GM08714 (cell line): ENCODE measurements around the gene GGA1.
"Not testable (repeated sequence)": the region's sequence is repeated elsewhere in the genome, so short reads cannot be mapped to it uniquely, and the experiment has no call there.

Source experiments
- H3K4me3 ChIP-seq: fragments of 200-500 bp; sonication (Bioruptor generic); 2 replicates; pipeline ENCODE4 v1.5.1; 2014; ENCODE audit warnings: mild to moderate bottlenecking, low read length, inconsistent platforms
- ZNF274 ChIP-seq: IDR thresholded peaks from 2 replicates; pipeline ENCODE4 v1.6.1; 2012; ENCODE audit warnings: mild to moderate bottlenecking, low read depth, low read length

The GGA1 gene

DNA sequence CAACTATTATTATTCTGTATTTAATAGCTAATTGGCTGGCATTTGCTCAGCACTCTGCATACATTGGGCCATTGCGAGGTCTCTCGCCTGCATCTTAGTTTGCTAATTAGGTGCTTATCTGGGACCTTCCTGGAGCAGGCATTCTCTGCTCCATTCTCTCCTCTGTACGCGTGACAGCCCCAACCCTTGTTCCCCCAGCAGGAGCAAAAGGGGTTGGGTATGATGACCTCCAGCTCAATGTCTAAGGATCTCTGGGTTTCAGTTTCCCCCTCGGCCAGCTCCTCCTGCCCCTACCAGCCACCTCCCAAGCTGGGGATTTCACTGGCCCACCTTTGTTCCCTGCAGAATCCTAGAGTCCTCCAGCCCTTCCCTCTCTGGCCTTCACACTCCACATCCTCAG, 19.0 kb upstream of the GGA1 start:
- H3K4me3 ChIP-seq, result no peak overlapping the region
- no peak for TF ChIP-seq ZNF274

GRCh38 chr22:37591081-37591480, 17.6 kb upstream of the GGA1 start:
- H3K4me3 ChIP-seq, result not testable (repeated sequence)

- H3K4me3 ChIP-seq, result peak overlapping the region; percentile 4; the same call in 1 of the 2 replicates
- no peak for TF ChIP-seq ZNF274
Observed at GRCh38 chr22:37591823-37592404, 16.7 kb upstream of the GGA1 start.

- TF ChIP-seq ZNF274, result no peak
- no peak overlapping the region for H3K4me3 ChIP-seq
Observed at GRCh38 chr22:37594237-37594636, 14.4 kb upstream of the GGA1 start.

DNA sequence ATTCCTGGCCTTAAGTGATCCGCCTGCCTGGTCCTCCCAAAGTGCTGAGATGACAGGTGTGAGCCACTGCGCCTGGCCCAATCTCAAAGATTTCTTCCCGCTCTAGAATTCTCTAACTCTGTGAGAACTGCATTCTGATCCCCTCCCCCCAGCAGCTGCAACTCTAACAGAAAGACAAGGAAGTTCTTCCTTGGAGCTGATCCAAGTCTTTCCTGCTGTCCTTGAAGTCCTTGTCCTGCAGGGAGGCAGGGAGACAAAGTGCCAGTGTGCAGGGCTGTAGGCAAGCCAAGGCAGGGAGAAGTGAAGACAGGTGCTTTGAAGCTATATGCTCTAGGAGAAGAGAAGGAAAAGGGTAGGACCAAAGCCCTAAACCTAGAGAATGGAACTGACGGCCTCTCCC, 9.5 kb upstream of the GGA1 start:
- no peak for TF ChIP-seq ZNF274
- H3K4me3 ChIP-seq, result no peak overlapping the region

- TF ChIP-seq ZNF274, result no peak
- H3K4me3 ChIP-seq, result no peak overlapping the region
Observed at GRCh38 chr22:37601203-37601539, 7.5 kb upstream of the GGA1 start.

DNA sequence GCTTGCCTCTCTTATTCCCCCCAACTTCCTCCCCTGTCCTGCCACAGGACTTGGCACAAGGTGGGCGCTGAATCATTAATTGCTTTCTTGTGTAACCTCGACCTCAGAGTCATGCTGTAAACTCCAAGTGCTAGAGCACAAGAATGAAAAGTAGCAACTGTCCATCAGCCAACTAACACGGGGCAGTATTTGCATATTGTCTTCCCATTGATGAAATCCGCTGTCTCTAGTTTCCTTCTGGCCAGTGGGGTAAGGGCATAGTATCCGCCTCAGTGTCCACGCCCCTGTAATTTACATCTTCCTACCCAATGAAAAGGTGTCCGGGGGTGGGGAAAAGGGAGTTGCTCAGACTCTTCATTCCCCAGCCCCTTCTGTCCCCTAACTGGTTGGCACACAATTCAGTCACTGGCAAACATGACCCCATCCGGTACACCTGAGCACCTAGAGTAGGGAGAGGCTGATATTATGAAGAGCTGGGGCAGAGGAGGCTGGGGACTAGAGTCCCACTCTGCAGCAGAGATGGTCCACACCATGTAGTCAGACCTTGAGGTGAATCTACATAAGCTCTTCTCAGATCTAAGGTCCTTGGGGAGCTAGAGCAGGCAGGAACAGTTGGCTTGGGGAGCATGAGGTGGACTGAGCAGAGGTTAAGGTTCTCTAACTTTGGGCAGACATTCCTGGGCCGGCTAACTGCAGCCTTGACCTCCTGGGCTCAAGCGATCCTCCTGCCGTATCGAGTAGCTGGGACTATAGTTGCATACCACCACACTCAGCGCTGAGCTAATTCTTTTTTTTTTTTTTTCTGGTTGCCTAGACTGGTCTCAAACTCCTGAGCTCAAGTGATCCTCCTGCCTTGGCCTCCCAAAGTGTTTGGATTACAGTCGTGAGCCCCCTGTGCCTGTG, 6.8 kb upstream of the GGA1 start:
- no peak for TF ChIP-seq ZNF274
- H3K4me3 ChIP-seq, result no peak overlapping the region

- H3K4me3 ChIP-seq, result not testable (repeated sequence)
Observed at GRCh38 chr22:37602546-37603277, 5.9 kb upstream of the GGA1 start.

DNA sequence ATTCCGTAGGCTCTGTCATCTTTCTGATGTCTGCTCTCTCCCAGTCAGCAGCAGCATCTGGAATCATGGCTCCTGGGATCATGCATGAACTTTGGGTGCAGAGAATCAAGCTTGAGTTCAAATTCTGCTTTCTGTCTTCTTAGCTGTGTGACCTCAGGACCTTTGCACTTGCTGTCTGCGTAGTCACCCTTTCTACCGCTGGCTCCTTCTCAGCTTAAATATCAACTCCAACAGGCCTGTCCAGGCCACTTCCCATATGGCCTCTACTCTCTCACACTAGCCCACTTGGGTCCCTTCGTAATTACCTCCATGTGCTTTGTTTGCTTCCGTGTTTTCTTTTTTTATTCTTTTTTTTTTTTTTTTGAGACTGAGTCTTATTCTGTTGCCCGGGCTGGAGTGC, 4.6 kb upstream of the GGA1 start:
- TF ChIP-seq ZNF274, result no peak
- no peak overlapping the region for H3K4me3 ChIP-seq

- TF ChIP-seq ZNF274, result no peak
- no peak overlapping the region for H3K4me3 ChIP-seq
Observed at GRCh38 chr22:37604875-37605274, 3.8 kb upstream of the GGA1 start.

- peak overlapping the region; percentile 60; the same call in 1 of the 2 replicates for H3K4me3 ChIP-seq
- TF ChIP-seq ZNF274, result no peak
Observed at GRCh38 chr22:37607010-37607934, 1.4 kb upstream of the GGA1 start.

- H3K4me3 ChIP-seq, result peak overlapping the region; percentile 60
- no peak for TF ChIP-seq ZNF274
Observed at GRCh38 chr22:37607935-37608476, 628 bp upstream of the GGA1 start.

DNA sequence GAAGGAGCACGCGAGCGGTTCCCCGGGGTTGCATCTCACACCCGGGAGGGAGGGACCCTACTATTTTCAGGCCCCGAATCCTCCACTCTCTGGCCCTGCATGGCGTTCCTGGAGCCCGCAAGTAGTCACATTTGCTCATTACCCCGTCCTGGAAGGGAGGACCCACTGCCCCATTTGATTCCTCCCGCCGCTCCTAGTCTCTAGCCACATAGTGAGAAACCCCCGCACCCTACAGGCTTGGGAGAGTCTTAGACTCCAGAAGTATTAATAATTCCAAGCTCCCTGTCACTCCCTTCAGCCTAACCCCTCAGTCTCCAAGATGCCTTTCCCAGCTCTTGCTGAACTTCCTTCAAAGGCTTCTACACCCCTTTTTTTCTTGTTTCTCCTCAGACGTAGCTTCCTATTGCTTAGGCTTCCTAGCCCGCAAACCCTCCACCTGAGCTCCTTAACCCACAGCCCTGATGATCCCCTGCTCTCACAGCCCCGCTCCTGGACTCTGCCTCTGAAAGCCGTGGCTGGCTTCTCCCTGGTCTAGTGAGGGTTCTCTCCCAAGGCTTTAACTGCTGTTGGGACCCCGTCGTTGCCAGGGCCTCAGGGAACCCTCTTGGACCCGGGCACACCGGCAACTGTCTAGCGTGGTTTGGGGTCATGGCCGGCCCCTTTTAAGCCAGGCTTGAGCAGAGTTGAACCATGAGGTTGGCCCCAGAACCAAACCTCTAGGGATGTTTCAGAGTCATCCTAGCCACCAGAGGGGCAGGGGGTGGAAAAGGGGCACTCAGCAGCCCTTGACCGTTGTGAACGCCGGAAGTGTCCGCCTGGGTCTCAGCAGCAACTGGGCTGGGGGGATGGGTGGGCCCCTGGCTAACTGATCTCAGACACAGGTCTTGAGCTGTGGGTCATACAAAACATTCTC, 862 bp downstream of the GGA1 start:
- TF ChIP-seq ZNF274, result no peak
- H3K4me3 ChIP-seq, result peak overlapping the region; percentile 93

DNA sequence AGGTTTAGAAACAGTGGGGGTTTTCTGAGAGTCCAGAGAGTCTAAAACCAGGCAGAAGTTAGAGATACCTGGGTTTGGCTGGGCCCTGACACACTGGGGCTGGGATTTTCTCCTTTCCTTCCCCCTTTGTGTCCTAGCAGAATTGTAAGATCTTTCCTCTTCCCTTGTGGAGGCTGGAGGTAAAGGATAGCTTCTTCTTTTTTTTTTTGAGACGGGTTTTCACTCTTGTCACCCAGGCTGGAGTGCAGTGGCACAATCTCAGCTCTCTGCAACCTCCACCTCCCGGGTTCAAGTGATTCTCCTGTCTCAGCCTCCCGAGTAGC, 1.5 kb downstream of the GGA1 start:
- peak overlapping the region; percentile 93; the same call in 1 of the 2 replicates for H3K4me3 ChIP-seq
